ENCODE results near the gene FTCD. TPM values are rescaled to one million over a fixed set of nuclear protein-coding genes. Genes with fewer than 3 reads are reported as not detected.

The FTCD gene
- total and polyA plus RNA-seq, 2 of the 4 experiments (the other 2 are of a cell fraction) = 0.55 TPM; not detected in 1

DNA sequence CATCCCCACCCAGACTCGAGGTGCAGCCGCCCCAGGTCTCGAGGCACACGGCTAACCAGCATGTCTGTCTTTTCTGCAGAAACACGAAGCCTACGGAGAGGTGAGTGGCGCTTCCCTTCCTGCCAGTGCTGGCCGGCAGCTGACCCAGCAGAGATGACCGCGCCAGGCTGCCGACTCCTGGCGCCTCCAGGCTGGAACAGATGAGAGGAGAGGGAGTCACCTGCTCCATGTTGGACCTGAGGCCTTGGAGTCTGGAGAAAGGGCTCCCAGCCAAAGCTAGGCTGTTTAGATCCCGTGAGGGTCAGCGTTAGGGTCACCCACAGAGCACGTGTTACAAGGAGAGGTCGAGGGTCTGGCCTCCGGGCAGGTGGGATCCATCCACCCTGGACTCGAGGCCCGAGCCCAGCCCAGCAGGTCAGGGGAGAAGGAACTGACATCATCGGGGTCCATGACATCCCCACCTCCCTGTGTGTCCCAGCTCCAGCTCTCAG lies 42.6 kb downstream of the FTCD start (continued):
- TF ChIP-seq RCOR1 (IDR thresholded peaks at IDR 0.05; ENCODE audit: insufficient replicate concordance, low read length) = no peak
- no peak for TF ChIP-seq MXI1 (IDR thresholded peaks at IDR 0.05; ENCODE audit: borderline replicate concordance, low read depth, low read length)
- TF ChIP-seq CEBPB (IDR thresholded peaks at IDR 0.05; ENCODE audit: low read depth, low read length) = no peak
- TF ChIP-seq RAD21 (IDR thresholded peaks at IDR 0.05; ENCODE audit: low read length) = no peak
- TF ChIP-seq, protein P1, sequence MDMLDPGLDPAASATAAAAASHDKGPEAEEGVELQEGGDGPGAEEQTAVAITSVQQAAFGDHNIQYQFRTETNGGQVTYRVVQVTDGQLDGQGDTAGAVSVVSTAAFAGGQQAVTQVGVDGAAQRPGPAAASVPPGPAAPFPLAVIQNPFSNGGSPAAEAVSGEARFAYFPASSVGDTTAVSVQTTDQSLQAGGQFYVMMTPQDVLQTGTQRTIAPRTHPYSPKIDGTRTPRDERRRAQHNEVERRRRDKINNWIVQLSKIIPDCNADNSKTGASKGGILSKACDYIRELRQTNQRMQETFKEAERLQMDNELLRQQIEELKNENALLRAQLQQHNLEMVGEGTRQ (IDR thresholded peaks at IDR 0.05; ENCODE audit: low read depth, low read length) = no peak
